Colonic mucosa (tissue), 4 donors: Measurements from ENCODE around the gene MPDU1. TPM values are rescaled to one million over a fixed set of nuclear protein-coding genes. Genes with fewer than 3 reads are reported as not detected.
A peak's percentile ranks its signal among the peaks of the same experiment; 100 is the strongest.

ENCODE experiments used
- DNase-seq: peaks from one replicate; pipeline ENCODE4 v3.0.0-alpha.2; 2020
- H3K27ac ChIP-seq: fragments of 200-600 bp; one replicate; pipeline ENCODE4 v1.8.0; 2021
- H3K27me3 ChIP-seq: fragments of 200-600 bp; one replicate; pipeline ENCODE4 v1.8.0; 2021
- H3K36me3 ChIP-seq: fragments of 200-600 bp; one replicate; pipeline ENCODE4 v1.8.0; 2021
- H3K4me1 ChIP-seq: fragments of 200-600 bp; one replicate; pipeline ENCODE4 v1.8.0; 2021; ENCODE audit warnings: mild to moderate bottlenecking
- H3K4me3 ChIP-seq: fragments of 200-600 bp; one replicate; pipeline ENCODE4 v1.8.0; 2021
- H3K9ac ChIP-seq, 2 donors: one replicate each; pipeline ENCODE4 v1.7.0; 2013; ENCODE audit warnings: control low read depth in 2 of 2, low read depth in 2 of 2, low read length in 2 of 2
- H3K9me3 ChIP-seq: fragments of 200-600 bp; one replicate; pipeline ENCODE4 v1.8.0; 2021
- intact Hi-C: fragments of 100-400 bp; cut with DNase I; formaldehyde crosslinking; loops from one replicate; pipeline ENCODE4 v1.14.1; 2022
- total RNA-seq, 2 donors: library from RNA; stranded (reverse); fragmentation: NEBNext Ultra II Directional in 1 of 2; extraction: Animal tissue kit (Norgen Biotek cat#: 25700) in 1 of 2; gene quantifications; one replicate each; pipeline ENCODE4 v1.2.1, GENCODE V29; 2021
- TF ChIP-seq, protein P1 (sequence below): fragments of 200-600 bp; IDR thresholded peaks from one replicate; pipeline ENCODE4 v1.8.0; 2022; ENCODE audit warnings: antibody characterized with exemption, mild to moderate bottlenecking
- donor health status: healthy.
- donor health status: DM: no; HTN: no; CAD: no.
- donor health status: DM: no; HTN: no; CAD: no.

The MPDU1 gene
- total RNA-seq, 2 donors from 2014 or later = 80.1 to 111 TPM

DNA sequence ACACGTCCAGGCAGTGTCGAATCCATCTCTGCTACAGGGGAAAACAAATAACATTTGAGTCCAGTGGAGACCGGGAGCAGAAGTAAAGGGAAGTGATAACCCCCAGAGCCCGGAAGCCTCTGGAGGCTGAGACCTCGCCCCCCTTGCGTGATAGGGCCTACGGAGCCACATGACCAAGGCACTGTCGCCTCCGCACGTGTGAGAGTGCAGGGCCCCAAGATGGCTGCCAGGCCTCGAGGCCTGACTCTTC lies 11.4 kb upstream of the MPDU1 start:
- H3K36me3 ChIP-seq = peaks cover 22% of the 10 kb centered on the region

DNA sequence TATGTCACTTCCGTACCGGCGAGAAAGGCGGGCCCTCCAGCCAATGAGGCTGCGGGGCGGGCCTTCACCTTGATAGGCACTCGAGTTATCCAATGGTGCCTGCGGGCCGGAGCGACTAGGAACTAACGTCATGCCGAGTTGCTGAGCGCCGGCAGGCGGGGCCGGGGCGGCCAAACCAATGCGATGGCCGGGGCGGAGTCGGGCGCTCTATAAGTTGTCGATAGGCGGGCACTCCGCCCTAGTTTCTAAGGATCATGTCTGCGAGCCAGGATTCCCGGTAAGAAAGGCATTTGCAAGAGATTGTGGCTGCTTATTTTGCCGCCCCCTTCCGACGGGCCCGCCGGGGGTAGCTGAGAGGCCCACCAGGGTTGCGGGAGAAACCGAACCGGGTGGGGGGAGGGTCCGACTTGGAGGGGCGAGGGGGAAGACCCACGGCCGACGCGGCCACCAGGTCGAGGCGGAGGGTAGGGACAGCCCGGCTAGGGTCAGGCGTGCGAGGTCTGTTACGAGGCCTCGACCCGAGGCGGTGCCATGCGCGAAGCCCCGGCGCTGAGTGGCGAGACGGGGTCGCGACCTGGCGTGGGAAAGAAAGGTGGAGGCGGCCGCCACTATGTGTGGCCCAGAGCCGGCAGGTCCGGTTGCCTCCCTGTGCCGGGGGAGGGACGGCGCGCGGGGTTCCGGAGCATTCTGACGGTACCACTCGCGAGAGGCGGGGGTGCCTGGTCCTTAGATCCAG lies 10.9 kb upstream of the MPDU1 start:
- Histone ChIP-seq H3K27ac (peak overlapping the region; percentile 98), H3K4me1 (peaks cover 12% of the 10 kb centered on the region), H3K27me3 (no peaks in the 10 kb centered on the region), H3K36me3 (peaks cover 27% of the 10 kb centered on the region), H3K4me3 (peak overlapping the region; percentile 97), H3K9me3 (no peaks in the 10 kb centered on the region), H3K9ac (peak overlapping the region; percentile 99)
- peak; percentile 100 for DNase-seq
- intact Hi-C loops = no loop called here
- TF ChIP-seq, protein P1, sequence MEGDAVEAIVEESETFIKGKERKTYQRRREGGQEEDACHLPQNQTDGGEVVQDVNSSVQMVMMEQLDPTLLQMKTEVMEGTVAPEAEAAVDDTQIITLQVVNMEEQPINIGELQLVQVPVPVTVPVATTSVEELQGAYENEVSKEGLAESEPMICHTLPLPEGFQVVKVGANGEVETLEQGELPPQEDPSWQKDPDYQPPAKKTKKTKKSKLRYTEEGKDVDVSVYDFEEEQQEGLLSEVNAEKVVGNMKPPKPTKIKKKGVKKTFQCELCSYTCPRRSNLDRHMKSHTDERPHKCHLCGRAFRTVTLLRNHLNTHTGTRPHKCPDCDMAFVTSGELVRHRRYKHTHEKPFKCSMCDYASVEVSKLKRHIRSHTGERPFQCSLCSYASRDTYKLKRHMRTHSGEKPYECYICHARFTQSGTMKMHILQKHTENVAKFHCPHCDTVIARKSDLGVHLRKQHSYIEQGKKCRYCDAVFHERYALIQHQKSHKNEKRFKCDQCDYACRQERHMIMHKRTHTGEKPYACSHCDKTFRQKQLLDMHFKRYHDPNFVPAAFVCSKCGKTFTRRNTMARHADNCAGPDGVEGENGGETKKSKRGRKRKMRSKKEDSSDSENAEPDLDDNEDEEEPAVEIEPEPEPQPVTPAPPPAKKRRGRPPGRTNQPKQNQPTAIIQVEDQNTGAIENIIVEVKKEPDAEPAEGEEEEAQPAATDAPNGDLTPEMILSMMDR = no peak

More for the DNA sequence above, 11.4 kb upstream of the MPDU1 start:
- intact Hi-C loops = no loop called here
- H3K9me3 ChIP-seq = no peaks in the 10 kb centered on the region
- TF ChIP-seq, protein P1 = no peak
- DNase-seq = no peak
- H3K27ac ChIP-seq = peak overlapping the region; percentile 83
- peaks cover 12% of the 10 kb centered on the region for H3K4me1 ChIP-seq
- peak overlapping the region; percentile 43 for H3K4me3 ChIP-seq
- H3K9ac ChIP-seq = peak overlapping the region; percentile 62 to 98
- no peaks in the 10 kb centered on the region for H3K27me3 ChIP-seq

DNA sequence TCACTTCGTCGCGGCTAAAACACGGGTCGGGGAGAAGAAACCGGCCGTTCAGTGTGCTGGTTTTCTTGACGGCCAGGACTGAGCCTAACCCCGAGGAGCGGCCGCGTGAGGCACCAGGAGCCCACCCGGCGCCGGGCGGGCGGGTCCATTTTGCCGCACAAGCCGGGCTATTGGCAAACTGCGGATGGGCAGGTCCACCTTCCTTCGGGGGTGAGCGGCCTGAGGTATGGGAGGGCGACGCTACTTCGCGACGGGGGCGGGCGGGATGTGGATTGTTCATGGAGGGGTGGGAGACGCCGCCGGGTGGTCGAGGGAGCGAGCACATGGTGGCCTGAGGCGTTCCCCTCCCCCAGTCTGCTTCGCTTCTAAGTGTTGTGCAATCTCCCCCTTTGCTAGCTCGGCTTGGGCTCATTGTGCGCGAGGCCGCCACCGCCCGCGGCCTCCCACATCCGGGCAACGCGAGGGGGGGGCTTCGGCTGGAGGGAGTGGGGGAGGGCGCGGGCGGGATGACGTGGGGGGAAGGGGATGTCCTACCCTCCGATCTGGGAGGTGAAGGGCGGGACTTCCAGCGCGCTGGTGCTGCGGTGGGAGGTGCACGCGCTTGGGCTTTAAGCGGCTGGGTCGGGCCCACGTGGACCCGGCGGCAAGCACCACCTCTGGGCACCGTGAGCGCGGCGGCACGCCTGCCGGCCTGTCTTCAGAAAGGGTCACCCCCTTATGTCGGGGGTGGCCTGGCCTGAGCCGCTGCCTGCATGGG lies 10.2 kb upstream of the MPDU1 start:
- intact Hi-C loops = no loop called here
- peak overlapping the region; percentile 99 for H3K9ac ChIP-seq
- H3K27ac ChIP-seq = peak overlapping the region; percentile 98
- H3K4me1 ChIP-seq = peaks cover 12% of the 10 kb centered on the region
- H3K36me3 ChIP-seq = peaks cover 29% of the 10 kb centered on the region
- no peaks in the 10 kb centered on the region for H3K27me3 ChIP-seq
- TF ChIP-seq, protein P1 = no peak
- DNase-seq = peak; percentile 88
- H3K4me3 ChIP-seq = peak overlapping the region; percentile 97
- H3K9me3 ChIP-seq = no peaks in the 10 kb centered on the region

DNA sequence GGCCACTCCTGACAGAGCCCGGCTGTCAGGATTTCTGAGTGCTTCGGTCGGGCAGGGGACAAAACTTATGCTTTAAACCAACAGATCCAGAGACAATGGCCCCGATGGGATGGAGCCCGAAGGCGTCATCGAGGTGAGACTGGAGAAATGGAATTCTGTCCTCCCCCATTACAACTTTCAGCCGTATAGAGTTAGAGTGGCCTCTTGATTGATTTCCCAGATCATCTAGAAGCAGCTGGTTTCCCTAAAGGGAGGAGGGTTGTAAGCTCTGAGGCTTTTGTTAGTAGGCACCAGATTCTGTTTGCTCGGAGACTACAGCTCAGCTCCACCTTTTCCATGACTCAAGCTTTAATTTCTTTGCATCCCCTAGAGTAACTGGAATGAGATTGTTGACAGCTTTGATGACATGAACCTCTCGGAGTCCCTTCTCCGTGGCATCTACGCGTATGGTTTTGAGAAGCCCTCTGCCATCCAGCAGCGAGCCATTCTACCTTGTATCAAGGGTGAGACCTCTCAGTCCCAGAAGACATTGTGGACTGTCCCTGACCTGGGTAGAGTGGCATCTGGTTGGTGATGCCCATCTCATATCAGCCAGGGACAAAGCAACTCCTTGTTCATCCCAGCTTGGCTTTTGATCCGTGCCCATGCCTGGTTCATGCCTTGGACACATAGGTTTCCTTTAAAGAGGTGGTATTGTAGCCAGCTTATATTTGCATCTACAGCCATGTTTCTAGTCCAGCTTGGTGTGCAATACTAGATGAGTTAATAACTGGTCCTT lies 9.3 kb upstream of the MPDU1 start:
- Histone ChIP-seq H3K27ac (peak overlapping the region; percentile 98), H3K4me3 (peak overlapping the region; percentile 97), H3K9me3 (no peaks in the 10 kb centered on the region), H3K27me3 (no peaks in the 10 kb centered on the region), H3K4me1 (peaks cover 12% of the 10 kb centered on the region), H3K36me3 (peaks cover 29% of the 10 kb centered on the region), H3K9ac (peak overlapping the region; percentile 51 to 99)
- DNase-seq = no peak
- TF ChIP-seq, protein P1 = no peak
- intact Hi-C loops = no loop called here

DNA sequence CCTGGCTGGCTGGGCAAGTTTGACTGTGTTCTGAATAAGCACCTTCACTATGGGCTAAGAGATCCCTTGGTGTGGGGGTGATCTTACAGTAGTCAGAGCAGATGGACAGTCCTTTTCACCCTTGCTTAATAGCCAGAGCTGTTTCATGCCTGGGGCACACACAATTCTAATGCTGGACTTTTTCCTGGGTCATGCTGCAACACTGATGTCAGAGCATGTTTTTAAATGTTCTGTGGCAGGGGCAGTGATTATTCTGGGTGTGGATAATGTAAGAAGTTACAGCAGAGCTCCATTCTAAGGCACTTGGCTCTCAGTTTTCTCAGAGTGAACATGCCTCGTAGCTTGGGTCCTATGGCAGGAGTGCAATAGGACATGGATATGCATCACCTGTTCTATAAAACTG lies 8.2 kb upstream of the MPDU1 start:
- peaks cover 12% of the 10 kb centered on the region for H3K4me1 ChIP-seq
- no peak overlapping the region for H3K27ac ChIP-seq
- intact Hi-C loops = no loop called here
- H3K4me3 ChIP-seq = no peak overlapping the region
- H3K36me3 ChIP-seq = peaks cover 29% of the 10 kb centered on the region
- H3K9ac ChIP-seq = peak overlapping the region in 1 of 2 donors; percentile 0
- H3K27me3 ChIP-seq = no peaks in the 10 kb centered on the region
- no peak for DNase-seq
- no peaks in the 10 kb centered on the region for H3K9me3 ChIP-seq
- TF ChIP-seq, protein P1 = no peak
